GM12878 (cell line): ENCODE measurements around the gene RGL4. TPM values are rescaled to one million over a fixed set of nuclear protein-coding genes. Genes with fewer than 3 reads are reported as not detected.

Source experiments
- ATAC-seq: fragments of 200-7000 bp; cut with Tn5 transposase; 3 replicates; pipeline ENCODE4 v1.9.1; 2020; ENCODE audit warnings: mild to moderate bottlenecking, moderate library complexity
- BruUV-seq: library from RNA; stranded (reverse); fragments of 400-500 nt; replicated peaks from 2 replicates; lab custom pipeline; 2021; lab: Mats Ljungman, UMichigan
- CTCF ChIA-PET: fragments of 300-600 bp; sonication (Branson Sonifier 250); formaldehyde crosslinking; extraction: SDS; loops from one replicate; lab custom pipeline; 2021; ENCODE audit warnings: inconsistent platforms; lab: Yijun Ruan, JAX
- POLR2A ChIA-PET: fragments of 350-600 bp; formaldehyde crosslinking; extraction: SDS; loops from one replicate; lab custom pipeline; 2021; ENCODE audit warnings: inconsistent platforms; lab: Charles Lee
- RAD21 ChIA-PET: fragments of 300-600 bp; sonication (Branson Sonifier 250); formaldehyde crosslinking; loops from one replicate; lab custom pipeline; 2023; ENCODE audit warnings: antibody characterized with exemption; ENCODE audit not compliant: unreplicated experiment; lab: Charles Lee
- SMC1A ChIA-PET: fragments of 300-600 bp; sonication (Branson Sonifier 250); formaldehyde crosslinking; loops from one replicate; lab custom pipeline; 2023; ENCODE audit not compliant: unreplicated experiment, uncharacterized antibody; lab: Charles Lee
- DNase-seq: peaks from one replicate; pipeline ENCODE4 v3.0.0-alpha.2; 2011; ENCODE audit warnings: low read depth, low spot score
- FAIRE-seq: peaks from 3 replicates; lab custom pipeline; 2011; peaks lifted over from hg19 to GRCh38; lab: Jason Lieb, UNC
- H2AFZ ChIP-seq: 2 replicates; pipeline ENCODE4 v1.6.0; 2011; ENCODE audit warnings: low read depth, low read length, control low read depth; ENCODE audit not compliant: control insufficient read depth
- H3K27ac ChIP-seq: 2 replicates; pipeline ENCODE4 v1.5.1; 2011; ENCODE audit warnings: control low read depth; ENCODE audit not compliant: control insufficient read depth, insufficient read depth
- H3K27me3 ChIP-seq, 2 experiments: replicated peaks in 1 of 2; 2 replicates each; pipeline versions ENCODE4 v1.6.0 to v1.6.1; 2011; ENCODE audit warnings: low read length in 1 of 2; ENCODE audit not compliant: control insufficient read depth in 2 of 2, insufficient read depth in 2 of 2
- H3K36me3 ChIP-seq, 2 experiments: 2 replicates each; pipeline ENCODE4 v1.5.1; 2011; ENCODE audit warnings: low read length in 1 of 2; ENCODE audit not compliant: control insufficient read depth in 2 of 2, insufficient read depth in 2 of 2
- H3K4me1 ChIP-seq: 2 replicates; pipeline ENCODE4 v1.6.1; 2011; ENCODE audit warnings: mild to moderate bottlenecking, low read length, moderate library complexity, mixed read lengths; ENCODE audit not compliant: control insufficient read depth, insufficient read depth
- H3K4me2 ChIP-seq: 2 replicates; pipeline ENCODE4 v1.6.0; 2011; ENCODE audit warnings: control low read depth; ENCODE audit not compliant: control insufficient read depth, insufficient read depth
- H3K4me3 ChIP-seq: fragments of 200-600 bp; sonication (generic); 2 replicates; pipeline ENCODE4 v1.5.1; 2016
- H3K79me2 ChIP-seq: 2 replicates; pipeline ENCODE4 v1.6.0; 2011; ENCODE audit warnings: low read length; ENCODE audit not compliant: control insufficient read depth, insufficient read depth
- H3K9ac ChIP-seq: 2 replicates; pipeline ENCODE4 v1.8.0; 2011; ENCODE audit warnings: low read length, control low read depth, mixed read lengths; ENCODE audit not compliant: control insufficient read depth, insufficient read depth
- H3K9me3 ChIP-seq: replicated peaks from 3 replicates; pipeline ENCODE4 v1.5.1; 2011; ENCODE audit warnings: mild to moderate bottlenecking, low read length; ENCODE audit not compliant: control insufficient read depth, insufficient read depth
- H4K20me1 ChIP-seq: 2 replicates; pipeline ENCODE4 v1.6.0; 2011; ENCODE audit not compliant: control insufficient read depth, insufficient read depth
- EED ChIP-seq: sonication (generic); IDR thresholded peaks from 2 replicates; pipeline ENCODE4 v1.6.1; 2016; ENCODE audit warnings: antibody characterized with exemption, low read depth
- EZH2 ChIP-seq: IDR thresholded peaks from 2 replicates; pipeline ENCODE4 v1.6.1; 2012; ENCODE audit warnings: low read depth, mild to moderate bottlenecking, control low read depth, inconsistent platforms, low read length, borderline replicate concordance; ENCODE audit not compliant: control insufficient read depth
- FOS ChIP-seq: IDR thresholded peaks from 3 replicates; pipeline ENCODE4 v1.6.1; 2011; ENCODE audit warnings: borderline replicate concordance; ENCODE audit not compliant: insufficient read length; ENCODE audit errors: extremely low read depth
- JUND ChIP-seq: IDR thresholded peaks from 2 replicates; pipeline ENCODE4 v1.6.1; 2012; ENCODE audit warnings: low read depth, mild to moderate bottlenecking, low read length, improper control_type of control experiment, moderate library complexity
- NFYB ChIP-seq: IDR thresholded peaks from 2 replicates; pipeline ENCODE4 v1.6.1; 2011; ENCODE audit warnings: low read depth, mild to moderate bottlenecking, low read length, improper control_type of control experiment, moderate library complexity; ENCODE audit not compliant: insufficient read depth
- RAD51 ChIP-seq: fragments of 450-650 bp; IDR thresholded peaks from 2 replicates; pipeline ENCODE4 v1.6.1; 2016; ENCODE audit warnings: moderate library complexity, mild to moderate bottlenecking, inconsistent platforms
- RBBP5 ChIP-seq: fragments of 200-600 bp; sonication (generic); conservative IDR thresholded peaks from 2 replicates; pipeline ENCODE4 v1.6.1; 2016
- SMARCA5 ChIP-seq: fragments of 450-650 bp; IDR thresholded peaks from 2 replicates; pipeline ENCODE4 v1.6.1; 2017; ENCODE audit warnings: mild to moderate bottlenecking
- SMC3 ChIP-seq: IDR thresholded peaks from 2 replicates; pipeline ENCODE4 v1.6.1; 2011; ENCODE audit warnings: low read length, improper control_type of control experiment, borderline replicate concordance
- SP1 ChIP-seq: IDR thresholded peaks from one replicate; pipeline ENCODE4 v1.6.1; 2011; ENCODE audit warnings: low read depth, low read length
- SREBF1 ChIP-seq: IDR thresholded peaks from 2 replicates; pipeline ENCODE4 v1.6.1; 2012; ENCODE audit warnings: mild to moderate bottlenecking, low read length
- ZNF622 ChIP-seq: fragments of 450-650 bp; IDR thresholded peaks from 2 replicates; pipeline ENCODE4 v1.6.1; 2017; ENCODE audit warnings: mild to moderate bottlenecking, inconsistent platforms
- WGBS: methylation state at CpG from one replicate; pipeline ENCODE4 v1.1.6; 2016; ENCODE audit warnings: low lambda C conversion rate; ENCODE audit not compliant: insufficient replicate concordance, insufficient coverage; ENCODE audit errors: missing lambda C conversion rate; 5-methylcytosine and 5-hydroxymethylcytosine counted together
- in situ Hi-C: fragments of 300-500 bp; cut with MboI; formaldehyde crosslinking; loops from 9 replicates; pipeline ENCODE4 v1.14.3; 2018; ENCODE audit warnings: mixed read lengths
- intact Hi-C: fragments of 100-400 bp; cut with micrococcal nuclease; formaldehyde crosslinking; loops from one replicate; pipeline ENCODE4 v1.14.2; 2022; ENCODE audit not compliant: unreplicated experiment
- polyA plus RNA-seq, 11 experiments: library from polyadenylated mRNA; depleted of rRNA in 4 of 11; unstranded in 6 of 11; stranded (reverse) in 5 of 11; fragments of >200 nt; fragmentation: Nextera tagmentation in 4 of 11; fragmentation: Illumina TruSeq in 1 of 11; extraction: Ambion mirVana in 4 of 11; extraction: Trizol in 1 of 11; gene quantifications; 1 replicate in 1 of 11; 2 replicates in 10 of 11; pipeline versions ENCODE4 v1.2.1 to v1.2.3, GENCODE V29; 2011 to 2016; ENCODE audit warnings: inconsistent platforms in 2 of 11, missing spikeins in 2 of 11, low read depth in 1 of 11
- total RNA-seq, 4 experiments: library from RNA; depleted of rRNA in 3 of 4; stranded (reverse); fragments of >200 nt in 3 of 4; fragmentation: Illumina TruSeq in 1 of 4; extraction: Trizol in 1 of 4; gene quantifications; 2 replicates each; pipeline versions ENCODE4 v1.2.1 to v1.2.3, GENCODE V29; 2013 to 2021
- TF ChIP-seq, protein P1 (sequence below): fragments of 150-350 bp; IDR thresholded peaks from 2 replicates; pipeline ENCODE4 v1.6.1; 2014; ENCODE audit warnings: mild to moderate bottlenecking, low read depth, low read length
- TF ChIP-seq, protein P2 (sequence below): fragments of 450-650 bp; IDR thresholded peaks from 2 replicates; pipeline ENCODE4 v1.6.1; 2017; ENCODE audit warnings: antibody characterized with exemption, mild to moderate bottlenecking, moderate library complexity
- TF ChIP-seq, protein P3 (sequence below): fragments of 450-650 bp; IDR thresholded peaks from 2 replicates; pipeline ENCODE4 v1.6.1; 2014; ENCODE audit warnings: mild to moderate bottlenecking
- TF ChIP-seq, protein P4 (sequence below): IDR thresholded peaks from 2 replicates; pipeline ENCODE4 v1.6.1; 2012; ENCODE audit warnings: low read length, inconsistent platforms

RGL4 gene
- total and polyA plus RNA-seq, 10 of the 15 experiments (the other 5 are each of a cell fraction or from before 2014, with no cell fraction given) = 1.4 to 9.0 (median 2.0) TPM; not detected in 1

DNA sequence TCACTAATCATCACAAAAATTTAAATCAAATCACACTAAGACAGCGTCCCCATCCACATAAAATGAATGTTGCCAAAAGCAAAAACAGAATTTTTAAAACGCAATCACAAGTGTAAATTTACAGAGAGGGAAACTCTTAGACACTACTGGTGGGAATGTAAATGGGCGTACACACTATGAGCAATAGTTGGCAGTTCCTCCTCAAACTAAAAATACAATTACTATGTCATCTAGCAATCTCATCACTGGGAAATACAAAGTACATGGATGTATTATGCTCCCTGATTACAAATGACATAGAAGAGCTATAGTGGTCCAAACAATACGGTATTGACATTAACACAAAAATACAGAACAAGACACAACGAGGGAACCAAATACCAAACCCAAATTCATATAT, 8.7 kb upstream of the RGL4 start (continued):
- TF ChIP-seq, protein P1, sequence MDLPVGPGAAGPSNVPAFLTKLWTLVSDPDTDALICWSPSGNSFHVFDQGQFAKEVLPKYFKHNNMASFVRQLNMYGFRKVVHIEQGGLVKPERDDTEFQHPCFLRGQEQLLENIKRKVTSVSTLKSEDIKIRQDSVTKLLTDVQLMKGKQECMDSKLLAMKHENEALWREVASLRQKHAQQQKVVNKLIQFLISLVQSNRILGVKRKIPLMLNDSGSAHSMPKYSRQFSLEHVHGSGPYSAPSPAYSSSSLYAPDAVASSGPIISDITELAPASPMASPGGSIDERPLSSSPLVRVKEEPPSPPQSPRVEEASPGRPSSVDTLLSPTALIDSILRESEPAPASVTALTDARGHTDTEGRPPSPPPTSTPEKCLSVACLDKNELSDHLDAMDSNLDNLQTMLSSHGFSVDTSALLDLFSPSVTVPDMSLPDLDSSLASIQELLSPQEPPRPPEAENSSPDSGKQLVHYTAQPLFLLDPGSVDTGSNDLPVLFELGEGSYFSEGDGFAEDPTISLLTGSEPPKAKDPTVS = no peak
- TF ChIP-seq SMC3 = no peak

DNA sequence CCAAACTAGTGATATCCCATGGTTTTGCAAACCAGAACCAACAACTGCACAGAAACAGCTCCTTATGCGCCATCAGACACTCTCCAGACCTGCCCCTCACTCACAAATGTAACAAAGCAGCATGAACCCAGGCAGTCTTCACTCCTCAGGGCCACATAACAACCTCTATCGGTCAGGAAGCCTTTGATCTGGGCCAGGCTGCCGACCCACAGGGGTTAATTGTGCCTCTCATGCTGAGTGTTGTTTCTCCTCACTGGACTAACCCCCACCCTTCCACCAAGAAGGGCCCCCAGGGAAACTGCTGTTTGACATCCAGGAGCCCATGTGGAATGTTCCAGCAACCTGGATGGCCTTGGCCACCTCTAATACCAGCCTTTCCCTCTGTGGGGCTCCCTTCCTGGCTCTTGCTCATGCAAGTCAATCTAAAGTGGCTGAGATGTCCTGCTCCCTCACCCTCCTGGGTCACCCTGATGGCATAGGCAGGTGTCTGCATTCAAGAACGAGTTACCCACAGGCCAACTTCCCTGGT, 7.9 kb upstream of the RGL4 start:
- ChIA-PET POLR2A (no interaction called here), RAD21 (no interaction called here), CTCF (no interaction called here)
- TF ChIP-seq EED (no peak), NFYB (no peak), SP1 (no peak), RAD51 (no peak), SMARCA5 (no peak), JUND (no peak), FOS (no peak), ZNF622 (no peak), EZH2 (no peak), SREBF1 (no peak), RBBP5 (no peak)
- TF ChIP-seq, protein P2, sequence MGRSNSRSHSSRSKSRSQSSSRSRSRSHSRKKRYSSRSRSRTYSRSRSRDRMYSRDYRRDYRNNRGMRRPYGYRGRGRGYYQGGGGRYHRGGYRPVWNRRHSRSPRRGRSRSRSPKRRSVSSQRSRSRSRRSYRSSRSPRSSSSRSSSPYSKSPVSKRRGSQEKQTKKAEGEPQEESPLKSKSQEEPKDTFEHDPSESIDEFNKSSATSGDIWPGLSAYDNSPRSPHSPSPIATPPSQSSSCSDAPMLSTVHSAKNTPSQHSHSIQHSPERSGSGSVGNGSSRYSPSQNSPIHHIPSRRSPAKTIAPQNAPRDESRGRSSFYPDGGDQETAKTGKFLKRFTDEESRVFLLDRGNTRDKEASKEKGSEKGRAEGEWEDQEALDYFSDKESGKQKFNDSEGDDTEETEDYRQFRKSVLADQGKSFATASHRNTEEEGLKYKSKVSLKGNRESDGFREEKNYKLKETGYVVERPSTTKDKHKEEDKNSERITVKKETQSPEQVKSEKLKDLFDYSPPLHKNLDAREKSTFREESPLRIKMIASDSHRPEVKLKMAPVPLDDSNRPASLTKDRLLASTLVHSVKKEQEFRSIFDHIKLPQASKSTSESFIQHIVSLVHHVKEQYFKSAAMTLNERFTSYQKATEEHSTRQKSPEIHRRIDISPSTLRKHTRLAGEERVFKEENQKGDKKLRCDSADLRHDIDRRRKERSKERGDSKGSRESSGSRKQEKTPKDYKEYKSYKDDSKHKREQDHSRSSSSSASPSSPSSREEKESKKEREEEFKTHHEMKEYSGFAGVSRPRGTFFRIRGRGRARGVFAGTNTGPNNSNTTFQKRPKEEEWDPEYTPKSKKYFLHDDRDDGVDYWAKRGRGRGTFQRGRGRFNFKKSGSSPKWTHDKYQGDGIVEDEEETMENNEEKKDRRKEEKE = no peak
- TF ChIP-seq, protein P3, sequence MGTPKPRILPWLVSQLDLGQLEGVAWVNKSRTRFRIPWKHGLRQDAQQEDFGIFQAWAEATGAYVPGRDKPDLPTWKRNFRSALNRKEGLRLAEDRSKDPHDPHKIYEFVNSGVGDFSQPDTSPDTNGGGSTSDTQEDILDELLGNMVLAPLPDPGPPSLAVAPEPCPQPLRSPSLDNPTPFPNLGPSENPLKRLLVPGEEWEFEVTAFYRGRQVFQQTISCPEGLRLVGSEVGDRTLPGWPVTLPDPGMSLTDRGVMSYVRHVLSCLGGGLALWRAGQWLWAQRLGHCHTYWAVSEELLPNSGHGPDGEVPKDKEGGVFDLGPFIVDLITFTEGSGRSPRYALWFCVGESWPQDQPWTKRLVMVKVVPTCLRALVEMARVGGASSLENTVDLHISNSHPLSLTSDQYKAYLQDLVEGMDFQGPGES = no peak
- TF ChIP-seq, protein P4, sequence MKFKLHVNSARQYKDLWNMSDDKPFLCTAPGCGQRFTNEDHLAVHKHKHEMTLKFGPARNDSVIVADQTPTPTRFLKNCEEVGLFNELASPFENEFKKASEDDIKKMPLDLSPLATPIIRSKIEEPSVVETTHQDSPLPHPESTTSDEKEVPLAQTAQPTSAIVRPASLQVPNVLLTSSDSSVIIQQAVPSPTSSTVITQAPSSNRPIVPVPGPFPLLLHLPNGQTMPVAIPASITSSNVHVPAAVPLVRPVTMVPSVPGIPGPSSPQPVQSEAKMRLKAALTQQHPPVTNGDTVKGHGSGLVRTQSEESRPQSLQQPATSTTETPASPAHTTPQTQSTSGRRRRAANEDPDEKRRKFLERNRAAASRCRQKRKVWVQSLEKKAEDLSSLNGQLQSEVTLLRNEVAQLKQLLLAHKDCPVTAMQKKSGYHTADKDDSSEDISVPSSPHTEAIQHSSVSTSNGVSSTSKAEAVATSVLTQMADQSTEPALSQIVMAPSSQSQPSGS = no peak
- TF ChIP-seq, all 136 proteins: peak for 0
- H3K9me3 ChIP-seq = no peaks in the 10 kb centered on the region
- ATAC-seq (no peak), FAIRE-seq (no peak), DNase-seq (no peak)
- BruUV-seq = no TSS peak
- H3K36me3 ChIP-seq = peaks cover 1 to 8% of the 10 kb centered on the region in 2 experiments; a peak in 3 of 4 replicates
- H3K4me3 ChIP-seq = no peak overlapping the region
- no peak overlapping the region for H2AFZ ChIP-seq
- SMC1A ChIA-PET = no interaction called here
- intact Hi-C loops = no loop called here
- in situ Hi-C loops = no loop called here
- H3K4me1 ChIP-seq = no peaks in the 10 kb centered on the region
- H3K4me2 ChIP-seq = no peak overlapping the region
- H3K27ac ChIP-seq = no peak overlapping the region
- H4K20me1 ChIP-seq = no peaks in the 10 kb centered on the region
- no peaks in the 10 kb centered on the region for H3K27me3 ChIP-seq
- no peak overlapping the region for H3K9ac ChIP-seq
- 78% methylated on average over 4 of the region's 4 CpGs for WGBS
- no peaks in the 10 kb centered on the region for H3K79me2 ChIP-seq
